NK-92 (cell line): ENCODE results near the gene CPNE5.

Experiments used
- DNase-seq: peaks from one replicate; lab custom pipeline; 2025; ENCODE audit not compliant: unreplicated experiment; lab: John Stamatoyannopoulos, UW

Gene CPNE5

GRCh38 chr6:36858407-36858981 is 19.2 kb upstream of the CPNE5 start:
- DNase-seq, result no peak

- DNase-seq, result no peak
Measured at GRCh38 chr6:36857325-36857724, 18.1 kb upstream of the CPNE5 start.

- no peak for DNase-seq
Measured at GRCh38 chr6:36856277-36856676, 17.0 kb upstream of the CPNE5 start.

GRCh38 chr6:36855750-36856149 is 16.5 kb upstream of the CPNE5 start:
- DNase-seq, result no peak

GRCh38 chr6:36853325-36853724 is 14.1 kb upstream of the CPNE5 start:
- DNase-seq, result no peak

- no peak for DNase-seq
Measured at GRCh38 chr6:36852481-36853147, 13.4 kb upstream of the CPNE5 start.

GRCh38 chr6:36851626-36852025 is 12.4 kb upstream of the CPNE5 start:
- no peak for DNase-seq

GRCh38 chr6:36851149-36851614 is 11.9 kb upstream of the CPNE5 start:
- DNase-seq, result no peak

GRCh38 chr6:36850021-36850420 is 10.8 kb upstream of the CPNE5 start:
- DNase-seq, result no peak

- no peak for DNase-seq
Measured at GRCh38 chr6:36848658-36849441, 9.6 kb upstream of the CPNE5 start.

GRCh38 chr6:36847991-36848390 is 8.7 kb upstream of the CPNE5 start:
- DNase-seq, result no peak

GRCh38 chr6:36847152-36847551 is 7.9 kb upstream of the CPNE5 start:
- DNase-seq, result no peak

GRCh38 chr6:36845233-36845632 is 6.0 kb upstream of the CPNE5 start:
- DNase-seq, result no peak

GRCh38 chr6:36844232-36845170 is 5.3 kb upstream of the CPNE5 start:
- no peak for DNase-seq

GRCh38 chr6:36843170-36843569 is 3.9 kb upstream of the CPNE5 start:
- no peak for DNase-seq

- no peak for DNase-seq
Measured at GRCh38 chr6:36841756-36842155, 2.5 kb upstream of the CPNE5 start.

GRCh38 chr6:36840432-36841403 is 1.5 kb upstream of the CPNE5 start:
- no peak for DNase-seq

- no peak for DNase-seq
Measured at GRCh38 chr6:36839749-36840431, 646 bp upstream of the CPNE5 start.

GRCh38 chr6:36837686-36838085 is 1.6 kb downstream of the CPNE5 start:
- DNase-seq, result no peak

- no peak for DNase-seq
Measured at GRCh38 chr6:36837022-36837339, 2.3 kb downstream of the CPNE5 start.
